HEK293 (cell line): ENCODE data around the gene VKORC1.

Experiments
- CTCF ChIA-PET: fragments of 350-600 bp; formaldehyde crosslinking; extraction: SDS; loops from one replicate; lab custom pipeline; 2021; ENCODE audit warnings: antibody characterized with exemption; lab: Yijun Ruan, JAX
- POLR2A ChIA-PET: fragments of 300-600 bp; formaldehyde crosslinking; extraction: SDS; loops from one replicate; lab custom pipeline; 2020; ENCODE audit warnings: antibody characterized with exemption, inconsistent platforms; lab: Yijun Ruan, JAX
- H3K27ac ChIP-seq: fragments of 200-500 bp; sonication (Bioruptor generic); 2 replicates; pipeline ENCODE4 v1.5.1; 2014; ENCODE audit warnings: low read depth, low read length, control low read depth, inconsistent platforms; ENCODE audit errors: extremely low read depth
- H3K36me3 ChIP-seq, 2 experiments: fragments of 200-500 bp in 1 of 2; sonication (Bioruptor generic) in 1 of 2; 1 replicate in 1 of 2; 2 replicates in 1 of 2; pipeline ENCODE4 v1.5.1; 2014 to 2017; ENCODE audit warnings: inconsistent platforms in 2 of 2, low read length in 2 of 2; ENCODE audit not compliant: control insufficient read depth in 2 of 2, insufficient read depth in 1 of 2
- H3K4me1 ChIP-seq: fragments of 200-500 bp; sonication (Bioruptor generic); 2 replicates; pipeline ENCODE4 v1.5.1; 2014; ENCODE audit warnings: mild to moderate bottlenecking, low read length, inconsistent platforms; ENCODE audit not compliant: control insufficient read depth, insufficient read depth
- H3K4me3 ChIP-seq: 2 replicates; pipeline ENCODE4 v1.5.1; 2011; ENCODE audit warnings: low read depth, mild to moderate bottlenecking, control low read depth, low read length, moderate library complexity
- H3K9me3 ChIP-seq: fragments of 200-500 bp; sonication (Bioruptor generic); 2 replicates; pipeline ENCODE4 v1.5.1; 2014; ENCODE audit warnings: low read depth, low read length, inconsistent platforms; ENCODE audit not compliant: control insufficient read depth, insufficient read depth
- EGR2 ChIP-seq: fragments of 450-650 bp; formaldehyde crosslinking; IDR thresholded peaks from 2 replicates; pipeline ENCODE4 v1.5.1; 2016; ENCODE audit warnings: low read depth, missing biosample characterization, missing genetic modification characterization
- KLF17 ChIP-seq: fragments of 450-650 bp; formaldehyde crosslinking; IDR thresholded peaks from 2 replicates; pipeline ENCODE4 v1.5.1; 2016; ENCODE audit warnings: missing biosample characterization, missing genetic modification characterization
- KLF9 ChIP-seq: fragments of 450-650 bp; formaldehyde crosslinking; IDR thresholded peaks from 2 replicates; pipeline ENCODE4 v1.5.1; 2016; ENCODE audit warnings: missing biosample characterization, missing genetic modification characterization, low read depth
- MZF1 ChIP-seq: fragments of 450-650 bp; formaldehyde crosslinking; IDR thresholded peaks from 2 replicates; pipeline ENCODE4 v1.5.1; 2017; ENCODE audit warnings: missing biosample characterization, missing genetic modification characterization, borderline replicate concordance
- RBAK ChIP-seq: fragments of 450-650 bp; formaldehyde crosslinking; IDR thresholded peaks from 2 replicates; pipeline ENCODE4 v1.5.1; 2016; ENCODE audit warnings: missing biosample characterization, missing genetic modification characterization
- YY1 ChIP-seq: fragments of 450-650 bp; formaldehyde crosslinking; IDR thresholded peaks from 2 replicates; pipeline ENCODE4 v1.5.1; 2018; ENCODE audit warnings: missing biosample characterization, missing genetic modification characterization
- YY2 ChIP-seq: fragments of 450-650 bp; formaldehyde crosslinking; IDR thresholded peaks from 2 replicates; pipeline ENCODE4 v1.5.1; 2016; ENCODE audit warnings: missing biosample characterization, missing genetic modification characterization
- ZBTB48 ChIP-seq: fragments of 450-650 bp; formaldehyde crosslinking; IDR thresholded peaks from 2 replicates; pipeline ENCODE4 v1.5.1; 2016; ENCODE audit warnings: missing biosample characterization, missing genetic modification characterization
- ZBTB6 ChIP-seq: fragments of 450-650 bp; formaldehyde crosslinking; IDR thresholded peaks from 2 replicates; pipeline ENCODE4 v1.5.1; 2017; ENCODE audit warnings: missing biosample characterization, missing genetic modification characterization
- ZFHX2 ChIP-seq: fragments of 450-650 bp; formaldehyde crosslinking; conservative IDR thresholded peaks from 2 replicates; pipeline ENCODE4 v1.5.1; 2016; ENCODE audit warnings: missing biosample characterization, missing genetic modification characterization
- ZNF398 ChIP-seq: fragments of 450-650 bp; formaldehyde crosslinking; IDR thresholded peaks from 2 replicates; pipeline ENCODE4 v1.5.1; 2017; ENCODE audit warnings: missing biosample characterization, missing genetic modification characterization
- ZNF518A ChIP-seq: fragments of 450-650 bp; formaldehyde crosslinking; conservative IDR thresholded peaks from 2 replicates; pipeline ENCODE4 v1.5.1; 2016; ENCODE audit warnings: low read depth, missing biosample characterization, missing genetic modification characterization
- ZNF600 ChIP-seq: fragments of 450-650 bp; formaldehyde crosslinking; IDR thresholded peaks from 2 replicates; pipeline ENCODE4 v1.5.1; 2016; ENCODE audit warnings: missing biosample characterization, missing genetic modification characterization
- ZNF692 ChIP-seq: fragments of 450-650 bp; formaldehyde crosslinking; IDR thresholded peaks from 2 replicates; pipeline ENCODE4 v1.5.1; 2016; ENCODE audit warnings: missing biosample characterization, missing genetic modification characterization
- ZSCAN16 ChIP-seq: fragments of 450-650 bp; formaldehyde crosslinking; IDR thresholded peaks from 2 replicates; pipeline ENCODE4 v1.5.1; 2016; ENCODE audit warnings: missing biosample characterization, missing genetic modification characterization
- ZSCAN23 ChIP-seq: fragments of 450-650 bp; formaldehyde crosslinking; IDR thresholded peaks from 2 replicates; pipeline ENCODE4 v1.5.1; 2016; ENCODE audit warnings: missing biosample characterization, missing genetic modification characterization
- ZSCAN5A ChIP-seq: fragments of 450-650 bp; formaldehyde crosslinking; IDR thresholded peaks from 2 replicates; pipeline ENCODE4 v1.5.1; 2016; ENCODE audit warnings: missing biosample characterization, missing genetic modification characterization
- ZXDB ChIP-seq: fragments of 450-650 bp; formaldehyde crosslinking; IDR thresholded peaks from 2 replicates; pipeline ENCODE4 v1.5.1; 2016; ENCODE audit warnings: missing biosample characterization, missing genetic modification characterization

Gene VKORC1

GRCh38 chr16:31099860-31100638 is 5.5 kb upstream of the VKORC1 start:
- Histone ChIP-seq H3K4me1 (no peaks in the 10 kb centered on the region), H3K27ac (no peak overlapping the region), H3K9me3 (no peaks in the 10 kb centered on the region; the same call in 1 of the 2 replicates), H3K4me3 (no peak overlapping the region), H3K36me3 (no peaks in the 10 kb centered on the region)
- ChIA-PET POLR2A (interaction anchor here (0.5 to 1.6 kb wide), 6 partner anchors 17 to 773 kb away, joined by 3 to 11 read pairs (median 4); partner anchors contain the start of genes KAT8, ZNF267, ZNF646 and ZNF668), CTCF (interaction anchor here (0.7 kb wide), 1 partner anchor 114 kb away, joined by 4 read pairs; no protein-coding TSS in a partner anchor)
- TF ChIP-seq ZNF518A (tag by site-specific recombination) (no peak), EGR2 (tag by site-specific recombination) (peak; percentile 68; the same call in 1 of the 2 replicates), ZXDB (tag by site-specific recombination) (no peak), KLF17 (tag by site-specific recombination) (no peak), ZBTB6 (no peak), ZFHX2 (tag by site-specific recombination) (peak; percentile 43; the same call in 1 of the 2 replicates), YY1 (tag by site-specific recombination) (0 out of 2 replicates have a peak, but pooled peaks have one; percentile 16), ZBTB48 (tag by site-specific recombination) (no peak), KLF9 (tag by site-specific recombination) (no peak), ZNF398 (0 out of 2 replicates have a peak, but pooled peaks have one; percentile 9)

- peaks cover 0 to 26% of the 10 kb centered on the region in 2 experiments; a peak in 2 of 3 replicates for H3K36me3 ChIP-seq
- no peaks in the 10 kb centered on the region for H3K9me3 ChIP-seq
- CTCF ChIA-PET, result interaction anchor here (0.7 to 1.2 kb wide), 2 partner anchors 23 to 62 kb away, joined by 3 to 4 read pairs; no protein-coding TSS in a partner anchor
- H3K27ac ChIP-seq, result peak overlapping the region; percentile 85
- peaks cover 3% of the 10 kb centered on the region; the same call in 1 of the 2 replicates for H3K4me1 ChIP-seq
- peak overlapping the region; percentile 79 for H3K4me3 ChIP-seq
- POLR2A ChIA-PET, result interaction anchor here (0.7 to 4.0 kb wide), 6 partner anchors 9 to 366 kb away, joined by 3 to 26 read pairs (median 6); partner anchors contain the start of genes ARMC5, FUS, ZNF646 and ZNF668
- TF ChIP-seq ZNF600 (peak; percentile 64; the same call in 1 of the 2 replicates), ZSCAN23 (tag by site-specific recombination) (0 out of 2 replicates have a peak, but pooled peaks have one; percentile 19), ZBTB48 (tag by site-specific recombination) (peak; percentile 84), MZF1 (no peak), ZSCAN16 (0 out of 2 replicates have a peak, but pooled peaks have one; percentile 10), YY2 (peak; percentile 83), RBAK (tag by site-specific recombination) (no peak), ZNF692 (tag by site-specific recombination) (0 out of 2 replicates have a peak, but pooled peaks have one; percentile 84), ZSCAN5A (tag by site-specific recombination) (0 out of 2 replicates have a peak, but pooled peaks have one; percentile 18)
Measured at GRCh38 chr16:31094088-31094423, 541 bp downstream of the VKORC1 start.
